Common myeloid progenitor, CD34-positive (primary cell): ENCODE results near the gene RASEF.
"Not testable (repeated sequence)": the region's sequence is repeated elsewhere in the genome, so short reads cannot be mapped to it uniquely, and the experiment has no call there.

Experiments
- CTCF ChIA-PET: fragments of 350-600 bp; sonication (Branson Sonifier 250); formaldehyde crosslinking; loops from one replicate; lab custom pipeline; 2021; ENCODE audit warnings: antibody characterized with exemption; lab: Charles Lee
- POLR2A ChIA-PET: fragments of 350-600 bp; sonication (Branson Sonifier 250); formaldehyde crosslinking; loops from one replicate; lab custom pipeline; 2021; ENCODE audit warnings: antibody characterized with exemption; lab: Charles Lee
- DNase-seq, 3 donors: peaks; one replicate each; pipeline versions ENCODE4 v3.0.0 to v3.0.0-alpha.2; 2013
- H3K27ac ChIP-seq, 2 experiments: 1 replicate in 1 of 2; 2 replicates in 1 of 2; pipeline ENCODE4 v1.7.0; 2013; ENCODE audit warnings: inconsistent platforms in 2 of 2, low read length in 2 of 2, mild to moderate bottlenecking in 2 of 2, low read depth in 1 of 2, moderate library complexity in 1 of 2; ENCODE audit not compliant: severe bottlenecking in 2 of 2, insufficient read depth in 1 of 2, poor library complexity in 1 of 2
- H3K27me3 ChIP-seq, 5 experiments: replicated peaks in 2 of 5; 1 replicate in 3 of 5; 2 replicates in 2 of 5; pipeline versions ENCODE4 v1.6.1 to v1.7.0; 2013; ENCODE audit warnings: low read length in 4 of 5, mild to moderate bottlenecking in 2 of 5, moderate library complexity in 2 of 5, inconsistent platforms in 1 of 5; ENCODE audit not compliant: insufficient read depth in 5 of 5, control insufficient read depth in 4 of 5
- H3K36me3 ChIP-seq, 4 experiments: 1 replicate in 2 of 4; 2 replicates in 2 of 4; pipeline versions ENCODE4 v1.6.1 to v1.7.0; 2013; ENCODE audit warnings: low read length in 3 of 4, control low read depth in 1 of 4, mild to moderate bottlenecking in 1 of 4; ENCODE audit not compliant: control insufficient read depth in 4 of 4, insufficient read depth in 4 of 4
- H3K4me1 ChIP-seq, 4 experiments: 1 replicate in 3 of 4; 2 replicates in 1 of 4; pipeline versions ENCODE4 v1.6.1 to v1.7.1; 2013; ENCODE audit warnings: low read length in 3 of 4, mild to moderate bottlenecking in 3 of 4, control low read depth in 1 of 4, inconsistent platforms in 1 of 4, moderate library complexity in 1 of 4; ENCODE audit not compliant: control insufficient read depth in 4 of 4, insufficient read depth in 4 of 4; ENCODE audit errors: control extremely low read depth in 1 of 4
- H3K4me3 ChIP-seq, 7 experiments: 1 replicate in 4 of 7; 2 replicates in 3 of 7; pipeline versions ENCODE4 v1.5.1 to v1.7.0; 2013; ENCODE audit warnings: mild to moderate bottlenecking in 7 of 7, low read length in 6 of 7, moderate library complexity in 6 of 7, inconsistent platforms in 2 of 7, low read depth in 2 of 7, control low read depth in 1 of 7; ENCODE audit not compliant: insufficient read depth in 4 of 7, control insufficient read depth in 1 of 7; ENCODE audit errors: extremely low read depth in 1 of 7
- H3K9me3 ChIP-seq, 5 experiments: 1 replicate in 4 of 5; 2 replicates in 1 of 5; pipeline versions ENCODE4 v1.6.1 to v1.7.1; 2013; ENCODE audit warnings: low read length in 4 of 5, mild to moderate bottlenecking in 2 of 5, inconsistent platforms in 1 of 5, low read depth in 1 of 5, moderate library complexity in 1 of 5; ENCODE audit not compliant: control insufficient read depth in 4 of 5, insufficient read depth in 2 of 5; ENCODE audit errors: control extremely low read depth in 1 of 5
- WGBS: methylation state at CpG from one replicate; pipeline ENCODE4 v1.1.5; 2013; ENCODE audit not compliant: insufficient coverage; 5-methylcytosine and 5-hydroxymethylcytosine counted together

RASEF gene

GRCh38 chr9:82957529-82958379 lies 105.2 kb downstream of the RASEF start:
- POLR2A ChIA-PET: no interaction called here
- DNase-seq: no peak
- CTCF ChIA-PET: no interaction called here
- Histone ChIP-seq H3K9me3 (no peaks in the 10 kb centered on the region), H3K4me3 (no peak overlapping the region), H3K27ac (no peak overlapping the region), H3K27me3 (no peaks in the 10 kb centered on the region), H3K4me1 (no peaks in the 10 kb centered on the region), H3K36me3 (no peaks in the 10 kb centered on the region)
- WGBS: 89% methylated on average over 5 of the region's 7 CpGs

DNA sequence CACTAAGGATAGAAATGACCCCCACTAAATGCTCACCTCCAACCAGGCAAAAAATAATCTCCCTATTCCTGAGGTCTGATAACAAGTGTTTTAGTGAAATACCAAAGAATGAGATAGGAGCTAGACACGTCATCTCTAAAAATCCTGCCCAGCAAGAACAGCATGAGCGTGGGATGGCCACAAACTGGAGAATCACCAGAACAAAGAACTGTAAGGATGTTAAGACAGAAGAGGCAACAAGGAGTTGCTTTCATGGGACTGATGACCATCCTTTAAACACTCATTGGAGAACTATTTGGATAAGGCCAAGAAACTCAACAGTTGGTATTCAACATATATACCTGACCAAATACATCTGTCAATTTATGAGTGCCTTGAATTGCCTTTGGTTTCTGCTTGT lies 113.7 kb downstream of the RASEF start:
- Histone ChIP-seq H3K27me3 (no peaks in the 10 kb centered on the region), H3K9me3 (no peaks in the 10 kb centered on the region), H3K4me1 (no peaks in the 10 kb centered on the region), H3K4me3 (no peak overlapping the region), H3K27ac (no peak overlapping the region), H3K36me3 (no peaks in the 10 kb centered on the region)
- 93% methylated on average over 2 of the region's 2 CpGs for WGBS
- ChIA-PET CTCF (interaction anchor here (0.6 to 2.8 kb wide), 2 partner anchors 11 to 21 kb away, joined by 4 to 7 read pairs; no protein-coding TSS in a partner anchor), POLR2A (no interaction called here)
- DNase-seq: no peak

DNA sequence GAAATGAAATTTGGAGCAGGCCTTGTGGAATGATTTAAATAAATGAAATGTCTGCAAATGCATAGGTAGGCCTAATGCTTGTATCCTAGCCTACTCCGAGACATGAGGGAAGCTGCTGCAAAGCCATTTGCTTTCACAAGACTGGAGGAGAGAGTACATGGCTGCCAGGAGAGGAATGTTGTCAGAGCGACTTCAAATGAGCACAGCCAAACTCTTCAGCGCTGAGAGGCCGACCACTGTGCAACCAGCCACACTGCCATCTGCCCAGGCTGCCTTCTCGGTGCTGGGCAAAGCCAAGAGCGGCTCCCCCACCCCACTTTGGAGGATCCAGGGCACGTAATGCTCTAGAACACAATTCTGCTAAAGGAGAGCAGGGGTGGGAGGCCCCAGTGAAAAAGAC lies 122.6 kb downstream of the RASEF start:
- ChIA-PET POLR2A (no interaction called here), CTCF (no interaction called here)
- 98% methylated on average over 7 of the region's 7 CpGs for WGBS
- Histone ChIP-seq H3K27ac (no peak overlapping the region), H3K36me3 (no peaks in the 10 kb centered on the region), H3K4me3 (no peak overlapping the region), H3K9me3 (no peaks in the 10 kb centered on the region), H3K27me3 (no peaks in the 10 kb centered on the region), H3K4me1 (no peaks in the 10 kb centered on the region)
- DNase-seq: no peak

DNA sequence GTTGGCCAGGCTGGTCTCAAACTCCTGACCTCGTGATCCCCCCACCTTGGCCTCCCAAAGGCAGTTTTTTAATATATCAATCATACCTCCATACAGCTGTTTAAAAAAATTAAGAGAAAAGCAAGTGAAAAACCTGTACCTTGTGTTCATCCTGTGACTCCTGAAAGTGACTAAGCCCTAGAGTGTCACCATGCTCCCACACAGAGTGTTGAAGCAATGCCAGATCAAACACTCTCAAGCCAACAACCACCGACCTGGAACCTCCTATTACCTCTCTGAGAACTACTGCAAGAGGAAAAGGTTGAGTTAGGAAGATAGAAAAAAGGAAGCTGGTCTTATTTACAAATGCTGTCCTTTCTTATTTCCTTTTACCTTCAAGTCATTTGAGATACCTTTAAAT lies 123.5 kb downstream of the RASEF start:
- Histone ChIP-seq H3K4me1 (no peaks in the 10 kb centered on the region), H3K27me3 (no peaks in the 10 kb centered on the region), H3K27ac (no peak overlapping the region), H3K9me3 (no peaks in the 10 kb centered on the region), H3K4me3 (no peak overlapping the region), H3K36me3 (no peaks in the 10 kb centered on the region)
- POLR2A ChIA-PET: no interaction called here
- WGBS: no CpG with 5 or more reads among the region's 2 CpGs
- no peak for DNase-seq
- CTCF ChIA-PET: no interaction called here

GRCh38 chr9:82938426-82939218 lies 124.3 kb downstream of the RASEF start:
- H3K27ac ChIP-seq: no peak overlapping the region
- H3K27me3 ChIP-seq: no peaks in the 10 kb centered on the region
- no peaks in the 10 kb centered on the region for H3K4me1 ChIP-seq
- no peaks in the 10 kb centered on the region for H3K9me3 ChIP-seq
- WGBS: 100% methylated on average over 1 of the region's 3 CpGs
- ChIA-PET POLR2A (no interaction called here), CTCF (no interaction called here)
- no peak overlapping the region for H3K4me3 ChIP-seq
- H3K36me3 ChIP-seq: no peaks in the 10 kb centered on the region
- DNase-seq: no peak

- POLR2A ChIA-PET, H3K4me1 ChIP-seq, H3K4me3 ChIP-seq, H3K36me3 ChIP-seq, DNase-seq, H3K9me3 ChIP-seq, CTCF ChIA-PET, H3K27me3 ChIP-seq, H3K27ac ChIP-seq: not testable (repeated sequence)
- 97% methylated on average over 5 of the region's 7 CpGs for WGBS
Observed at GRCh38 chr9:82936561-82936960, 126.4 kb downstream of the RASEF start.

DNA sequence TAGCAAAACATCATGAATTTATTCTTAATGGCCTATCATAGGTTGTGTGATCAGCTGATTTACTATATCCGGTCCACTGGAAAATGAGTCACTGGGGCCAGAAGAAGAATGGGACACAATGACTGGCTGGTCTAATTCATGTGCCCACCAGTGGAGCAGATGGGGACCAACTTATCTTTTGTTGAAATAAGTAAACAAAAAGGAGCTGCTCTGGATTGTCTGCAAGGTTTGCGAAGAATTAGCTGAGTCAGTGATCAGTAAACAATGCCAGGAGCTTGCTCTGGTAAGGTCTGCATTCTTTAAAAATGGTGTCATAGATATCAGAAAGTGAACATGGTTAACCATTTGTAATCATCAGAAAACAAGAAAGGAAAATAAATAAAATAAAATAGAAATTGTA lies 128.0 kb downstream of the RASEF start:
- ChIA-PET CTCF (no interaction called here), POLR2A (no interaction called here)
- H3K36me3 ChIP-seq: no peaks in the 10 kb centered on the region
- no peaks in the 10 kb centered on the region for H3K4me1 ChIP-seq
- WGBS: 100% methylated on average over 2 of the region's 2 CpGs
- no peak overlapping the region for H3K4me3 ChIP-seq
- H3K27me3 ChIP-seq: no peaks in the 10 kb centered on the region
- no peak for DNase-seq
- H3K27ac ChIP-seq: no peak overlapping the region
- no peaks in the 10 kb centered on the region for H3K9me3 ChIP-seq
